Stimulated activated CD4-positive, alpha-beta T cell treated with anti-CD3 and anti-CD28 coated beads, Interleukin-1b, Interleukin-23, amount 100 ng/mL, for 48 hours (primary cell): ENCODE data around the gene CD79A.
A peak's percentile ranks its signal among the peaks of the same experiment; 100 is the strongest.
"Not testable (repeated sequence)": the region's sequence is repeated elsewhere in the genome, so short reads cannot be mapped to it uniquely, and the experiment has no call there.

ENCODE experiments used
- DNase-seq: peaks from one replicate; pipeline ENCODE4 v3.0.0-alpha.2; 2020

Gene CD79A

GRCh38 chr19:41863209-41863931 is 13.7 kb upstream of the CD79A start:
- no peak for DNase-seq

- no peak for DNase-seq
Measured at GRCh38 chr19:41864374-41864773, 12.7 kb upstream of the CD79A start.

- no peak for DNase-seq
Measured at GRCh38 chr19:41866284-41866683, 10.8 kb upstream of the CD79A start.

GRCh38 chr19:41868120-41868988 is 8.7 kb upstream of the CD79A start:
- DNase-seq, result no peak

GRCh38 chr19:41868989-41869300 is 8.1 kb upstream of the CD79A start:
- no peak for DNase-seq

- DNase-seq, result no peak
Measured at GRCh38 chr19:41869374-41869955, 7.6 kb upstream of the CD79A start.

GRCh38 chr19:41870401-41870873 is 6.6 kb upstream of the CD79A start:
- peak; percentile 46 for DNase-seq

GRCh38 chr19:41871573-41872383 is 5.3 kb upstream of the CD79A start:
- peak; percentile 74 for DNase-seq

- DNase-seq, result no peak
Measured at GRCh38 chr19:41872384-41872774, 4.7 kb upstream of the CD79A start.

- peak; percentile 54 for DNase-seq
Measured at GRCh38 chr19:41872775-41873647, 4.1 kb upstream of the CD79A start.

- not testable (repeated sequence) for DNase-seq
Measured at GRCh38 chr19:41875973-41876372, 1.1 kb upstream of the CD79A start.

- DNase-seq, result no peak
Measured at GRCh38 chr19:41877916-41878905, 1.1 kb downstream of the CD79A start.

GRCh38 chr19:41879080-41879479 is 2.0 kb downstream of the CD79A start:
- DNase-seq, result no peak

- DNase-seq, result no peak
Measured at GRCh38 chr19:41879670-41880328, 2.7 kb downstream of the CD79A start.

GRCh38 chr19:41880329-41880708 is 3.2 kb downstream of the CD79A start:
- DNase-seq, result no peak

- DNase-seq, result no peak
Measured at GRCh38 chr19:41882568-41883462, 5.7 kb downstream of the CD79A start, which contains the start of gene ARHGEF1. Gene ARHGEF1, plus strand, starts transcription at chr19:41883184. Its CDS starts 4,899 bp downstream, at chr19:41888083.

- no peak for DNase-seq
Measured at GRCh38 chr19:41883463-41883820, 6.4 kb downstream of the CD79A start.

- DNase-seq, result peak; percentile 94
Measured at GRCh38 chr19:41883821-41884733, 7.0 kb downstream of the CD79A start.
